Skeletal muscle satellite cell (primary cell): Measurements from ENCODE around the gene VWA8. TPM values are rescaled to one million over a fixed set of nuclear protein-coding genes. Genes with fewer than 3 reads are reported as not detected.
"Not testable (repeated sequence)": the region's sequence is repeated elsewhere in the genome, so short reads cannot be mapped to it uniquely, and the experiment has no call there.

Source experiments
- H3K27me3 ChIP-seq: 2 replicates; pipeline ENCODE4 v1.7.0; 2013; ENCODE audit warnings: low read length; ENCODE audit not compliant: control insufficient read depth, insufficient read depth
- H3K36me3 ChIP-seq: 2 replicates; pipeline ENCODE4 v1.7.0; 2013; ENCODE audit warnings: mild to moderate bottlenecking, control low read depth, low read length; ENCODE audit not compliant: insufficient read depth
- H3K4me1 ChIP-seq: 2 replicates; pipeline ENCODE4 v1.7.0; 2013; ENCODE audit warnings: low read length; ENCODE audit not compliant: control insufficient read depth, insufficient read depth
- H3K4me2 ChIP-seq: 2 replicates; pipeline ENCODE4 v1.7.0; 2013; ENCODE audit warnings: mild to moderate bottlenecking, low read length
- H3K4me3 ChIP-seq: 2 replicates; pipeline ENCODE4 v1.7.0; 2013; ENCODE audit warnings: low read length
- H3K9ac ChIP-seq: 2 replicates; pipeline ENCODE4 v1.7.0; 2013; ENCODE audit warnings: mild to moderate bottlenecking, low read depth, low read length, moderate library complexity
- H3K9me3 ChIP-seq: replicated peaks from 2 replicates; pipeline ENCODE4 v1.7.0; 2013; ENCODE audit warnings: mild to moderate bottlenecking, control low read depth, low read length
- small RNA-seq: library from RNA; depleted of rRNA; stranded (forward); fragments of <200 nt; gene quantifications from one replicate; pipeline ENCODE3, GENCODE V24; 2012

The VWA8 gene

GRCh38 chr13:41542799-41543198 is 418.1 kb downstream of the VWA8 start:
- not testable (repeated sequence) for H3K4me2 ChIP-seq, H3K9ac ChIP-seq, H3K9me3 ChIP-seq, H3K27me3 ChIP-seq, H3K4me3 ChIP-seq, H3K36me3 ChIP-seq
- peaks cover 31% of the 10 kb centered on the region for H3K4me1 ChIP-seq

GRCh38 chr13:41542281-41542680 is 418.6 kb downstream of the VWA8 start:
- Histone ChIP-seq H3K4me1 (peaks cover 26% of the 10 kb centered on the region), H3K9me3 (no peaks in the 10 kb centered on the region), H3K36me3 (no peaks in the 10 kb centered on the region), H3K4me3 (no peak overlapping the region), H3K9ac (no peak overlapping the region), H3K4me2 (no peak overlapping the region), H3K27me3 (peaks cover 8% of the 10 kb centered on the region)

GRCh38 chr13:41541142-41541938 is 419.6 kb downstream of the VWA8 start:
- peaks cover 17% of the 10 kb centered on the region for H3K4me1 ChIP-seq
- H3K4me2 ChIP-seq: no peak overlapping the region
- no peak overlapping the region for H3K9ac ChIP-seq
- no peak overlapping the region for H3K4me3 ChIP-seq
- no peaks in the 10 kb centered on the region for H3K9me3 ChIP-seq
- peaks cover 8% of the 10 kb centered on the region for H3K27me3 ChIP-seq
- no peaks in the 10 kb centered on the region for H3K36me3 ChIP-seq

GRCh38 chr13:41540240-41540639 is 420.7 kb downstream of the VWA8 start:
- not testable (repeated sequence) for H3K4me2 ChIP-seq, H3K4me1 ChIP-seq, H3K27me3 ChIP-seq, H3K9me3 ChIP-seq, H3K4me3 ChIP-seq, H3K36me3 ChIP-seq, H3K9ac ChIP-seq

- Histone ChIP-seq H3K9ac (no peak overlapping the region), H3K27me3 (peaks cover 16% of the 10 kb centered on the region), H3K9me3 (no peaks in the 10 kb centered on the region), H3K4me2 (no peak overlapping the region), H3K4me3 (no peak overlapping the region), H3K4me1 (no peaks in the 10 kb centered on the region), H3K36me3 (no peaks in the 10 kb centered on the region)
These were observed 427.4 kb downstream of the VWA8 start for GRCh38 chr13:41533266-41534052.

GRCh38 chr13:41528021-41528420 is 432.9 kb downstream of the VWA8 start:
- no peaks in the 10 kb centered on the region for H3K36me3 ChIP-seq

GRCh38 chr13:41520660-41521630 is 440.0 kb downstream of the VWA8 start:
- Histone ChIP-seq H3K4me3 (no peak overlapping the region), H3K4me2 (no peak overlapping the region), H3K4me1 (no peaks in the 10 kb centered on the region), H3K36me3 (no peaks in the 10 kb centered on the region), H3K9me3 (no peaks in the 10 kb centered on the region), H3K27me3 (peaks cover 23% of the 10 kb centered on the region), H3K9ac (no peak overlapping the region)

More at GRCh38 chr13:41528021-41528420, 432.9 kb downstream of the VWA8 start:
- H3K4me2 ChIP-seq: no peak overlapping the region
- no peak overlapping the region for H3K4me3 ChIP-seq
- H3K27me3 ChIP-seq: peaks cover 31% of the 10 kb centered on the region
- no peaks in the 10 kb centered on the region for H3K9me3 ChIP-seq
- no peaks in the 10 kb centered on the region for H3K4me1 ChIP-seq
- H3K9ac ChIP-seq: no peak overlapping the region

GRCh38 chr13:41520016-41520659 is 440.8 kb downstream of the VWA8 start:
- Histone ChIP-seq H3K4me1 (no peaks in the 10 kb centered on the region), H3K9ac (no peak overlapping the region), H3K4me2 (no peak overlapping the region), H3K36me3 (no peaks in the 10 kb centered on the region), H3K9me3 (no peaks in the 10 kb centered on the region), H3K27me3 (peaks cover 21% of the 10 kb centered on the region), H3K4me3 (no peak overlapping the region)

Small RNAs within 50 kb of the gene (small RNA-seq; reads per million reads assigned to genes)
- not detected for gene RN7SL515P
- gene RNU6-74P: not detected
- gene RPS28P8: not detected
